Astrocyte of the spinal cord (primary cell): ENCODE results near the gene SLC6A16.

ENCODE experiments used
- DNase-seq: peaks from one replicate; pipeline ENCODE4 v3.0.0; 2011; ENCODE audit warnings: low read depth, low spot score
- H3K4me3 ChIP-seq: 2 replicates; pipeline ENCODE4 v1.5.1; 2011; ENCODE audit warnings: low read depth, mild to moderate bottlenecking, low read length, moderate library complexity
- in situ Hi-C: cut with HindIII; loops from 2 replicates; pipeline ENCODE4 v1.10.0; 2017; ENCODE audit warnings: low sequenced_read_pairs
- TF ChIP-seq, protein P1 (sequence below): IDR thresholded peaks from 2 replicates; pipeline ENCODE4 v1.5.1; 2012; ENCODE audit warnings: low read depth, mild to moderate bottlenecking, low read length, inconsistent platforms

The SLC6A16 gene

DNA sequence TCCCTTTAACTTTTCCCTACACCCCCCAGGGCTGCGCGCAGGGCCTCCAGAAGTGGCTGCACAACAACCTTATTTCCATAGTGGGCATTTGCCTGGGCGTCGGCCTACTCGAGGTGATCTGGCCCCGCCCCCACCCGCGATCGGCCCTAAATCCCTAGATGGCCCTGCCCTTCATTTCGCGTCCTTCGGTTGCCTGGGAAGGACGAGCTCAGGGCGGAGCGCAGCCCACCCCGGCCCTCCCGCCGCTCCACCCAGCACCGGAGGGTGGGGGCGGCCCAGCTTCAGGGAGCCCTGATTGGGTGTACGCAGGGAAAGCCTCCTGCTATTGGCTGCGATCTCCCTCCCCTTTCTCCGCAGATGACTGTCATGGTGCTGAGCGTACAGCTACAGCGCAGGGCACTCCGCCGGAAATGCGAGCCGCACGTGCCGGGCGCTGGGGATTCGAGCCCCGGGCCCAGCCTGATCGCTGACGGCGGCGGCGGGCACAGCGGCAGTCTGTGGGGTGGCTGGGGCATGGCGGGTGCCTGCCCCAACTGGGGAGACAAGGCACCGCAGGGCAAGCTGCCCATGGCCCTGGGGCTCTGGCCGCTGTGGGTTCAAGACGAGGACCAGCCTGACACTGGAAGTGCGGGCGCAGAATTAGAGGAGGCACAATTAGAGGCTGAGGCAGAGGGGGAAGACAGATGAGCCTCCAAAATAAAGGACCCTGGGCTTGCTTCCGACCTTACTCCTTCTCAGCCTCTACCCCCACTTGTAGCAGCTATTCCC lies 14.5 kb upstream of the SLC6A16 start:
- H3K4me3 ChIP-seq = no peak overlapping the region
- TF ChIP-seq, protein P1, sequence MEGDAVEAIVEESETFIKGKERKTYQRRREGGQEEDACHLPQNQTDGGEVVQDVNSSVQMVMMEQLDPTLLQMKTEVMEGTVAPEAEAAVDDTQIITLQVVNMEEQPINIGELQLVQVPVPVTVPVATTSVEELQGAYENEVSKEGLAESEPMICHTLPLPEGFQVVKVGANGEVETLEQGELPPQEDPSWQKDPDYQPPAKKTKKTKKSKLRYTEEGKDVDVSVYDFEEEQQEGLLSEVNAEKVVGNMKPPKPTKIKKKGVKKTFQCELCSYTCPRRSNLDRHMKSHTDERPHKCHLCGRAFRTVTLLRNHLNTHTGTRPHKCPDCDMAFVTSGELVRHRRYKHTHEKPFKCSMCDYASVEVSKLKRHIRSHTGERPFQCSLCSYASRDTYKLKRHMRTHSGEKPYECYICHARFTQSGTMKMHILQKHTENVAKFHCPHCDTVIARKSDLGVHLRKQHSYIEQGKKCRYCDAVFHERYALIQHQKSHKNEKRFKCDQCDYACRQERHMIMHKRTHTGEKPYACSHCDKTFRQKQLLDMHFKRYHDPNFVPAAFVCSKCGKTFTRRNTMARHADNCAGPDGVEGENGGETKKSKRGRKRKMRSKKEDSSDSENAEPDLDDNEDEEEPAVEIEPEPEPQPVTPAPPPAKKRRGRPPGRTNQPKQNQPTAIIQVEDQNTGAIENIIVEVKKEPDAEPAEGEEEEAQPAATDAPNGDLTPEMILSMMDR = no peak
- in situ Hi-C loops = no loop called here
- peak; percentile 89 for DNase-seq

DNA sequence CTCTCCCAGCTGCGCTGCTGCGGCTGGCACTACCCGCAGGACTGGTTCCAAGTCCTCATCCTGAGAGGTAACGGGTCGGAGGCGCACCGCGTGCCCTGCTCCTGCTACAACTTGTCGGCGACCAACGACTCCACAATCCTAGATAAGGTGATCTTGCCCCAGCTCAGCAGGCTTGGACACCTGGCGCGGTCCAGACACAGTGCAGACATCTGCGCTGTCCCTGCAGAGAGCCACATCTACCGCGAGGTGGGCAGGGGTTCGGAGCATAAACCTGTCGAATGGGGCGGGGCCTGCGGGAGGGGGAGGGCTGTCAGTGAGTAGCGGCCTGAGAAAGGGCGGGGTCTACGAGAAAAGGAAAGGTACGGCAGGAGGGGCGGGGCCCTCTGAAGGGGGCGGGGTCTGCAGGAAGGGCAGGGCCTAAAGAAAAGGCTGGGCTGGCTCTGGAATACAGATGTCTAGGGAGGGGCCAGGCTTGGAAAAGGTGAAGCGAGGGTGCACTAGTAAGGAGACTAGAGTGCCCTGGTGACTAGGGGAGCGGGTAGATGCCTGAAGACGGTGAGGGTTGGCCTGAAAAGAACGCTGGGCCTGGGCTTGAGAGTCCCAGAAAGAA lies 13.8 kb upstream of the SLC6A16 start:
- in situ Hi-C loops = no loop called here
- TF ChIP-seq, protein P1 = no peak
- no peak overlapping the region for H3K4me3 ChIP-seq
- peak; percentile 43 for DNase-seq

DNA sequence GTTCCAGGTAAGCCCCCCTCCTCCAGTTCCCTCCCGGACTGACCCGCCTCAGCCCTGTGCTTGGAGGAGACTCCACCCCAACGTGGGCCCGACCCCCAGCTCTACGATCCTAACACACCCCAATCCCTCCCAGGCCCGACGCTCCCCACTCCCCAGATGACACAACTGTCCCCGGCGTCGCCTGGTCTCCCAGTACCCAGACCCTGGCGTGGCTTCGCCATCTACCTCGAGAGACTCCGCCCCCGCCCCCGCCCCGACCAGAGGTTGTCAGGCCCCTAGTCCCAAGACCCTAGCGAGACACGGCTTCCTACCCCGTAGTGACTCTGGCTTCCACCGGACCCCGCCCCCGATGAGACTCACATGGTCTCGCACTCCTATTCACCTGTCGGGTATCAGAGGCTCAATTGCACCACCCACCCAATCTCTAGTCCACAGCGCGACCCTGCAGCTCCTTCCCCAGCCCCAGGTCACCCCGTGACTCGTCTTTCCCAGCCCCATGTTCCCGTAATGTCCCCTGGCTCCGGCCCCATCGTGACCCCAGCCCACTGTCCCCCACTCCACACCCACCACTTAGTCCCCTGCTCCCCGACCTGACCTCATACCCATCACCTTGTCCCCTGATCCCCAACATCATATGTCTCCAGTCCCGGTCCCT lies 13.2 kb upstream of the SLC6A16 start:
- in situ Hi-C loops = no loop called here
- TF ChIP-seq, protein P1 = no peak
- H3K4me3 ChIP-seq = no peak overlapping the region
- DNase-seq = no peak

DNA sequence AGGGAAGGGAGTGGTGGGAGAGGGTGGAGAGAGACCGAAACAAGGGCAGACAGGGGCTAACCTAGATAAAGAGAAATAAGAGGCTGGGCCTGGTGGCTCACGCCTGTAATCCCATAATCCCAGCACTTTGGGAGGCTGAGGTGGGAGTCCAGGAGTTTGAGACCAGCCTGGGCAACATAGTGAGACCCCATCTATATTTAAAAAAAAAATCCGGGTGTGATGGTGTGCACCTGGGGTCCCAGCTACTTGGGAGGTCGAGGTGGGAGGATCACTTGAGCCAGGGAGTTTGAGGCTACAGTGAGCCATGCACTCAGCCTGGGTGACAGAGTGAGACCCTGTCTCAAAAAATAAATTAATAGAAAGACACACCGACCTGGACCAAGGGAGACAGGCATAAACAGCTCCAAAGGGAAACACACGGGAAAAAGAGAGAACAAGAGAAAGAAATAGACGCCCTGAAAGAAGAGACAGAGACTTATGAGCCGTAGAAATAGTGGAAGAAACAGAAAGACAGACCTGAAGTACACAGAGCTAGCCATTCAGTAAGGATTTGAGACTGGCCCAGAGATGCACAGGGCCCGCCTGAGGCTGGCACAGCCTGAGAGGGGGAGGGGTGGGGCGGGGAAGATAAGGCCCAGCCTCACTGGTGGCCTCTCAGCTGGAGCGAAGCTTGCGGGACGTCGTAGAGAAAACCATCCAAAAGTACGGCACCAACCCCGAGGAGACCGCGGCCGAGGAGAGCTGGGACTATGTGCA lies 12.5 kb upstream of the SLC6A16 start:
- no peak overlapping the region for H3K4me3 ChIP-seq
- DNase-seq = no peak
- in situ Hi-C loops = no loop called here
- TF ChIP-seq, protein P1 = no peak

DNA sequence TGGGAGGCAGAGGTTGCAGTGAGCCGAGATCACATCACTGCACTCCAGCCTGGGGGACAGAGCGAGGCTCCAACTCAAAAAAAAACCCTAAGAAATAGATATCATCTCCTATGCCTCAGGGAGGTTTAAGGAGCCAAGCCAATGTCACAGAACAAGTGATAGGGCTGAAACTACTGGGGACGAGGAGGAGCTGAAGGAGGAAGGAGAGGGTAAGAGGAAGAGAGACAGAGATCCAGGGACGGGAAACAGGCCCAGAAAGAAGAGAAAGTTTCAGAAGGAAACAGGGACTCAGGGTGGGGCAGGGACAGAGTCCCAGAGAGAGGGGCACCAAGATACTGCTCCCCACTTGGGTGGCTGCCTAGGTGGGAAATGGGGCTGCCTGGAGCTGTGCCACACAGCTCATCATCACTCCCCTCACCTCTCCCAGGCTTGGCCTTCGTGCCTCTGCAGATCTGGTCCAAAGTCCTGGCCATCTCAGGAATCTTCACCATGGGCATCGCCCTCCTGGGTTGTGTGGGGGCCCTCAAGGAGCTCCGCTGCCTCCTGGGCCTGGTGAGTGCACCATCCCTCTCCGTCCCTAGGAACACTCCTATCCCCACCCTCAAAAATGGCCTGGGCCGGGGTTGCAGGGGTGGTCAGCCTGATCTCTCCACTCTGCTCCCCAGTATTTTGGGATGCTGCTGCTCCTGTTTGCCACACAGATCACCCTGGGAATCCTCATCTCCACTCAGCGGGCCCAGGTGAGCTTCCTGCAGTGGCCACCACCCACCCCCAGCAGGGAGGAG lies 11.7 kb upstream of the SLC6A16 start:
- in situ Hi-C loops = no loop called here
- H3K4me3 ChIP-seq = no peak overlapping the region
- TF ChIP-seq, protein P1 = no peak
- no peak for DNase-seq
